HepG2 (cell line): ENCODE results near the gene GRHL3. TPM values are rescaled to one million over a fixed set of nuclear protein-coding genes. Genes with fewer than 3 reads are reported as not detected.

ENCODE experiments used
- ATAC-seq: fragments of 200-7000 bp; cut with Tn5 transposase; 3 replicates; pipeline ENCODE4 v1.9.1; 2020; ENCODE audit warnings: mild to moderate bottlenecking, moderate library complexity
- BruUV-seq: library from RNA; stranded (reverse); fragments of 400-500 nt; replicated peaks from 2 replicates; lab custom pipeline; 2021; lab: Mats Ljungman, UMichigan
- CTCF ChIA-PET: fragments of 300-600 bp; formaldehyde crosslinking; extraction: SDS; loops from one replicate; lab custom pipeline; 2021; ENCODE audit warnings: low total read pairs, inconsistent platforms, low intra/inter-chr PET ratio; lab: Yijun Ruan, JAX
- POLR2A ChIA-PET: fragments of 350-600 bp; sonication (Branson Sonifier 250); formaldehyde crosslinking; loops from one replicate; lab custom pipeline; 2020; ENCODE audit warnings: antibody characterized with exemption, inconsistent platforms; lab: Yijun Ruan, JAX
- DNase-seq: peaks from one replicate; pipeline ENCODE4 v3.0.0-alpha.2; 2015; ENCODE audit warnings: low spot score
- FAIRE-seq: peaks from 3 replicates; lab custom pipeline; 2011; peaks lifted over from hg19 to GRCh38; lab: Jason Lieb, UNC
- H2AFZ ChIP-seq: one replicate; pipeline ENCODE4 v1.6.1; 2011; ENCODE audit warnings: low read length, inconsistent platforms
- H3K27ac ChIP-seq: fragments of 300-600 bp; 3 replicates; pipeline ENCODE4 v1.8.0; 2011; ENCODE audit warnings: mixed run types, mild to moderate bottlenecking, mixed read lengths, low read length, inconsistent platforms; ENCODE audit not compliant: insufficient read depth; ENCODE audit errors: extremely low read length
- H3K27me3 ChIP-seq, 2 experiments: fragments of 200-600 bp in 1 of 2; 2 replicates in 1 of 2; 3 replicates in 1 of 2; pipeline versions ENCODE4 v1.6.0 to v1.8.0; 2011; ENCODE audit warnings: low read length in 2 of 2, mild to moderate bottlenecking in 2 of 2, moderate library complexity in 2 of 2, inconsistent platforms in 1 of 2; ENCODE audit not compliant: insufficient read depth in 2 of 2, control insufficient read depth in 1 of 2
- H3K36me3 ChIP-seq, 2 experiments: fragments of 200-600 bp in 1 of 2; replicated peaks in 1 of 2; 2 replicates in 1 of 2; 3 replicates in 1 of 2; pipeline versions ENCODE4 v1.5.1 to v1.8.0; 2011; ENCODE audit warnings: low read length in 2 of 2, inconsistent platforms in 1 of 2; ENCODE audit not compliant: insufficient read depth in 2 of 2, control insufficient read depth in 1 of 2
- H3K4me1 ChIP-seq: 2 replicates; pipeline ENCODE4 v1.5.1; 2012; ENCODE audit warnings: low read length, inconsistent platforms; ENCODE audit not compliant: insufficient read depth
- H3K4me2 ChIP-seq: 2 replicates; pipeline ENCODE4 v1.6.0; 2011; ENCODE audit warnings: low read depth, low read length, inconsistent platforms
- H3K4me3 ChIP-seq, 3 experiments: fragments of 200-600 bp in 1 of 3; sonication (generic), shearing (Covaris generic) in 1 of 3; replicated peaks in 1 of 3; 2 replicates each; pipeline ENCODE4 v1.5.1; 2011 to 2016; ENCODE audit warnings: low read length in 3 of 3, inconsistent platforms in 2 of 3, low read depth in 2 of 3, mild to moderate bottlenecking in 2 of 3, control low read depth in 1 of 3, mixed read lengths in 1 of 3; ENCODE audit not compliant: insufficient read depth in 1 of 3
- H3K79me2 ChIP-seq: one replicate; pipeline ENCODE4 v1.6.1; 2011; ENCODE audit warnings: low read length, inconsistent platforms; ENCODE audit not compliant: insufficient read depth
- H3K9ac ChIP-seq: 2 replicates; pipeline ENCODE4 v1.6.0; 2011; ENCODE audit warnings: mild to moderate bottlenecking, low read depth, low read length, inconsistent platforms; ENCODE audit not compliant: insufficient read depth
- H3K9me3 ChIP-seq: 2 replicates; pipeline ENCODE4 v1.5.1; 2012; ENCODE audit warnings: mild to moderate bottlenecking, low read length
- H4K20me1 ChIP-seq: 2 replicates; pipeline ENCODE4 v1.6.0; 2011; ENCODE audit warnings: inconsistent platforms, mild to moderate bottlenecking, low read length, moderate library complexity; ENCODE audit not compliant: insufficient read depth
- AHR ChIP-seq: IDR thresholded peaks from 2 replicates; pipeline ENCODE4 v1.6.1; 2018; ENCODE audit warnings: missing genetic modification reagents, missing compliant biosample characterization
- ATM ChIP-seq: fragments of 450-650 bp; IDR thresholded peaks from 2 replicates; pipeline ENCODE4 v1.7.1; 2017; ENCODE audit warnings: mild to moderate bottlenecking, borderline replicate concordance
- CCDC6 ChIP-seq: sonication (generic); formaldehyde crosslinking; IDR thresholded peaks from 2 replicates; pipeline ENCODE4 v1.8.1; 2022; ENCODE audit warnings: mild to moderate bottlenecking, missing genetic modification reagents, moderate library complexity
- CSRNP1 ChIP-seq: sonication (generic); formaldehyde crosslinking; IDR thresholded peaks from 2 replicates; pipeline ENCODE4 v1.8.1; 2023; ENCODE audit warnings: mild to moderate bottlenecking, missing genetic modification reagents
- E2F5 ChIP-seq: sonication (generic); formaldehyde crosslinking; conservative IDR thresholded peaks from 2 replicates; pipeline ENCODE4 v1.4.0; 2020; ENCODE audit warnings: missing genetic modification reagents
- FOXA3 ChIP-seq: IDR thresholded peaks from 2 replicates; pipeline ENCODE4 v1.6.1; 2016; ENCODE audit warnings: missing genetic modification reagents, missing compliant biosample characterization
- IKZF4 ChIP-seq: sonication (generic); formaldehyde crosslinking; IDR thresholded peaks from 2 replicates; pipeline ENCODE4 v1.5.1; 2020; ENCODE audit warnings: borderline replicate concordance, mild to moderate bottlenecking, low read depth, missing genetic modification reagents; ENCODE audit errors: not compliant biosample characterization
- IRF9 ChIP-seq: sonication (generic); formaldehyde crosslinking; IDR thresholded peaks from 2 replicates; pipeline ENCODE4 v1.8.0; 2022; ENCODE audit warnings: missing genetic modification reagents, mild to moderate bottlenecking, borderline replicate concordance
- JUN ChIP-seq: sonication (generic); formaldehyde crosslinking; IDR thresholded peaks from 2 replicates; pipeline ENCODE4 v1.4.0; 2020; ENCODE audit warnings: mild to moderate bottlenecking, missing genetic modification reagents
- POLR2A ChIP-seq, 2 experiments: IDR thresholded peaks; 2 replicates each; pipeline ENCODE4 v1.6.1; 2011; ENCODE audit warnings: low read depth in 2 of 2, low read length in 2 of 2, mild to moderate bottlenecking in 1 of 2, moderate library complexity in 1 of 2; ENCODE audit not compliant: insufficient read depth in 1 of 2
- RERE ChIP-seq: IDR thresholded peaks from 2 replicates; pipeline ENCODE4 v1.6.1; 2016; ENCODE audit warnings: low read depth, missing genetic modification reagents, missing compliant biosample characterization
- ZMYM4 ChIP-seq: sonication (generic); formaldehyde crosslinking; IDR thresholded peaks from 2 replicates; pipeline ENCODE4 v1.8.1; 2023; ENCODE audit warnings: mild to moderate bottlenecking, missing genetic modification reagents
- ZNF672 ChIP-seq: sonication (generic); formaldehyde crosslinking; IDR thresholded peaks from 2 replicates; pipeline ENCODE4 v1.8.1; 2022; ENCODE audit warnings: missing genetic modification reagents
- ZNF737 ChIP-seq: sonication (generic); formaldehyde crosslinking; IDR thresholded peaks from 2 replicates; pipeline ENCODE4 v1.5.0; 2020; ENCODE audit warnings: missing genetic modification reagents, mild to moderate bottlenecking, borderline replicate concordance
- ZUFSP ChIP-seq: sonication (generic); formaldehyde crosslinking; IDR thresholded peaks from 2 replicates; pipeline ENCODE4 v1.9.0; 2021; ENCODE audit warnings: missing genetic modification reagents, mild to moderate bottlenecking, borderline replicate concordance
- WGBS: methylation state at CpG from one replicate; pipeline ENCODE4 v1.1.6; 2017; ENCODE audit warnings: low lambda C conversion rate; 5-methylcytosine and 5-hydroxymethylcytosine counted together
- in situ Hi-C: cut with HindIII; loops from 2 replicates; pipeline ENCODE4 v1.10.0; 2017; ENCODE audit warnings: low pct_unique_long_range_greater_than_20kb; ENCODE audit not compliant: extremely low pct_ligation_motif_present
- intact Hi-C: fragments of 100-400 bp; cut with micrococcal nuclease; formaldehyde crosslinking; loops from one replicate; pipeline ENCODE4 v1.10.0; 2022; ENCODE audit not compliant: unreplicated experiment
- polyA plus RNA-seq, 8 experiments: library from polyadenylated mRNA; depleted of rRNA in 3 of 8; stranded (reverse) in 7 of 8; unstranded in 1 of 8; fragments of >200 nt; fragmentation: Illumina TruSeq in 4 of 8; extraction: Trizol in 4 of 8; gene quantifications; 2 replicates each; pipeline versions ENCODE4 v1.2.1 to v1.2.3, GENCODE V29; 2011 to 2016; ENCODE audit warnings: low read depth in 4 of 8, missing spikeins in 1 of 8, mixed read lengths in 1 of 8; ENCODE audit not compliant: insufficient read depth in 1 of 8
- total RNA-seq, 5 experiments: library from RNA; depleted of rRNA; stranded (reverse); fragments of >200 nt; fragmentation: Illumina TruSeq; extraction: Trizol; gene quantifications; 2 replicates each; pipeline ENCODE4 v1.2.3, GENCODE V29; 2016; ENCODE audit warnings: low read depth in 1 of 5

The GRHL3 gene
- total and polyA plus RNA-seq, 2 of the 13 experiments (the other 11 are each of a cell fraction or from before 2014, with no cell fraction given), result not detected

GRCh38 chr1:24301785-24302175 is 17.4 kb upstream of the GRHL3 start:
- no TSS peak for BruUV-seq
- H3K4me1 ChIP-seq, result no peaks in the 10 kb centered on the region
- no peak overlapping the region for H3K27ac ChIP-seq
- no peak overlapping the region for H3K4me3 ChIP-seq
- POLR2A ChIA-PET, result no interaction called here
- peaks cover 1 to 45% of the 10 kb centered on the region in 2 experiments; a peak in 3 of 5 replicates for H3K27me3 ChIP-seq
- ATAC-seq, result no peak
- TF ChIP-seq IKZF4 (CRISPR knock-in tag) (no peak), FOXA3 (CRISPR knock-in tag) (no peak), E2F5 (CRISPR knock-in tag) (no peak), JUN (CRISPR knock-in tag) (no peak), AHR (CRISPR knock-in tag) (no peak), ATM (no peak), CSRNP1 (CRISPR knock-in tag) (no peak), ZMYM4 (no peak), IRF9 (CRISPR knock-in tag) (no peak), RERE (CRISPR knock-in tag) (no peak), ZNF737 (no peak), ZUFSP (CRISPR knock-in tag) (no peak), POLR2A (IDR thresholded peaks at IDR 0.05; ENCODE audit: insufficient read depth in 1 of 2, low read depth in 2 of 2, low read length in 2 of 2) (no peak), ZNF672 (CRISPR knock-in tag) (no peak), CCDC6 (CRISPR knock-in tag) (no peak)
- TF ChIP-seq, all 625 proteins: peak for 0
- H3K9me3 ChIP-seq, result no peaks in the 10 kb centered on the region
- intact Hi-C loops (no loop called here), in situ Hi-C loops (no loop called here)
- no peak overlapping the region for H3K9ac ChIP-seq
- H2AFZ ChIP-seq, result no peak overlapping the region
- no peaks in the 10 kb centered on the region for H4K20me1 ChIP-seq
- DNase-seq (no peak), FAIRE-seq (no peak)
- no peaks in the 10 kb centered on the region for H3K79me2 ChIP-seq
- 53% methylated on average over 3 of the region's 4 CpGs for WGBS
- CTCF ChIA-PET, result no interaction called here
- H3K36me3 ChIP-seq, result no peaks in the 10 kb centered on the region
- no peak overlapping the region for H3K4me2 ChIP-seq
